GM12878 (cell line): ENCODE data around the gene S100A6. TPM values are rescaled to one million over a fixed set of nuclear protein-coding genes. Genes with fewer than 3 reads are reported as not detected.

ENCODE experiments used
- ATAC-seq: fragments of 200-7000 bp; cut with Tn5 transposase; 3 replicates; pipeline ENCODE4 v1.9.1; 2020; ENCODE audit warnings: mild to moderate bottlenecking, moderate library complexity
- BruUV-seq: library from RNA; stranded (reverse); fragments of 400-500 nt; replicated peaks from 2 replicates; lab custom pipeline; 2021; lab: Mats Ljungman, UMichigan
- CTCF ChIA-PET: fragments of 300-600 bp; sonication (Branson Sonifier 250); formaldehyde crosslinking; extraction: SDS; loops from one replicate; lab custom pipeline; 2021; ENCODE audit warnings: inconsistent platforms; lab: Yijun Ruan, JAX
- POLR2A ChIA-PET: fragments of 350-600 bp; formaldehyde crosslinking; extraction: SDS; loops from one replicate; lab custom pipeline; 2021; ENCODE audit warnings: inconsistent platforms; lab: Charles Lee
- RAD21 ChIA-PET: fragments of 300-600 bp; sonication (Branson Sonifier 250); formaldehyde crosslinking; loops from one replicate; lab custom pipeline; 2023; ENCODE audit warnings: antibody characterized with exemption; ENCODE audit not compliant: unreplicated experiment; lab: Charles Lee
- SMC1A ChIA-PET: fragments of 300-600 bp; sonication (Branson Sonifier 250); formaldehyde crosslinking; loops from one replicate; lab custom pipeline; 2023; ENCODE audit not compliant: unreplicated experiment, uncharacterized antibody; lab: Charles Lee
- DNase-seq: peaks from one replicate; pipeline ENCODE4 v3.0.0-alpha.2; 2011; ENCODE audit warnings: low read depth, low spot score
- FAIRE-seq: peaks from 3 replicates; lab custom pipeline; 2011; peaks lifted over from hg19 to GRCh38; lab: Jason Lieb, UNC
- H2AFZ ChIP-seq: 2 replicates; pipeline ENCODE4 v1.6.0; 2011; ENCODE audit warnings: low read depth, low read length, control low read depth; ENCODE audit not compliant: control insufficient read depth
- H3K27ac ChIP-seq: 2 replicates; pipeline ENCODE4 v1.5.1; 2011; ENCODE audit warnings: control low read depth; ENCODE audit not compliant: control insufficient read depth, insufficient read depth
- H3K27me3 ChIP-seq, 2 experiments: replicated peaks in 1 of 2; 2 replicates each; pipeline versions ENCODE4 v1.6.0 to v1.6.1; 2011; ENCODE audit warnings: low read length in 1 of 2; ENCODE audit not compliant: control insufficient read depth in 2 of 2, insufficient read depth in 2 of 2
- H3K36me3 ChIP-seq, 2 experiments: 2 replicates each; pipeline ENCODE4 v1.5.1; 2011; ENCODE audit warnings: low read length in 1 of 2; ENCODE audit not compliant: control insufficient read depth in 2 of 2, insufficient read depth in 2 of 2
- H3K4me1 ChIP-seq: 2 replicates; pipeline ENCODE4 v1.6.1; 2011; ENCODE audit warnings: mild to moderate bottlenecking, low read length, moderate library complexity, mixed read lengths; ENCODE audit not compliant: control insufficient read depth, insufficient read depth
- H3K4me2 ChIP-seq: 2 replicates; pipeline ENCODE4 v1.6.0; 2011; ENCODE audit warnings: control low read depth; ENCODE audit not compliant: control insufficient read depth, insufficient read depth
- H3K4me3 ChIP-seq: fragments of 200-600 bp; sonication (generic); 2 replicates; pipeline ENCODE4 v1.5.1; 2016
- H3K79me2 ChIP-seq: 2 replicates; pipeline ENCODE4 v1.6.0; 2011; ENCODE audit warnings: low read length; ENCODE audit not compliant: control insufficient read depth, insufficient read depth
- H3K9ac ChIP-seq: 2 replicates; pipeline ENCODE4 v1.8.0; 2011; ENCODE audit warnings: low read length, control low read depth, mixed read lengths; ENCODE audit not compliant: control insufficient read depth, insufficient read depth
- H3K9me3 ChIP-seq: replicated peaks from 3 replicates; pipeline ENCODE4 v1.5.1; 2011; ENCODE audit warnings: mild to moderate bottlenecking, low read length; ENCODE audit not compliant: control insufficient read depth, insufficient read depth
- H4K20me1 ChIP-seq: 2 replicates; pipeline ENCODE4 v1.6.0; 2011; ENCODE audit not compliant: control insufficient read depth, insufficient read depth
- CBFB ChIP-seq: IDR thresholded peaks from 2 replicates; pipeline ENCODE4 v1.6.1; 2016; ENCODE audit warnings: antibody characterized with exemption, low read depth
- CTCF ChIP-seq, 3 experiments: IDR thresholded peaks in 2 of 3; conservative IDR thresholded peaks in 1 of 3; 2 replicates each; pipeline ENCODE4 v1.5.1; 2011; ENCODE audit warnings: low read depth in 3 of 3, low read length in 3 of 3, mild to moderate bottlenecking in 3 of 3, control low read depth in 2 of 3, moderate library complexity in 2 of 3, inconsistent platforms in 1 of 3, mixed read lengths in 1 of 3; ENCODE audit not compliant: control insufficient read depth in 2 of 3, insufficient read depth in 1 of 3; ENCODE audit errors: extremely low read depth in 1 of 3
- CUX1 ChIP-seq: IDR thresholded peaks from 2 replicates; pipeline ENCODE4 v1.6.1; 2012; ENCODE audit warnings: improper control_type of control experiment, low read depth, low read length; ENCODE audit not compliant: insufficient replicate concordance
- ESRRA ChIP-seq: IDR thresholded peaks from 2 replicates; pipeline ENCODE4 v1.6.1; 2012; ENCODE audit warnings: mild to moderate bottlenecking, low read length, improper control_type of control experiment
- HDGF ChIP-seq: fragments of 450-650 bp; IDR thresholded peaks from 2 replicates; pipeline ENCODE4 v1.6.1; 2016; ENCODE audit warnings: antibody characterized with exemption
- KDM1A ChIP-seq: fragments of 200-600 bp; sonication (generic); IDR thresholded peaks from 2 replicates; pipeline ENCODE4 v1.6.1; 2016; ENCODE audit warnings: borderline replicate concordance
- MXI1 ChIP-seq: fragments of 150-350 bp; IDR thresholded peaks from 2 replicates; pipeline ENCODE4 v1.6.1; 2011; ENCODE audit warnings: low read depth, mild to moderate bottlenecking, inconsistent platforms, low read length, improper control_type of control experiment
- MYC ChIP-seq: IDR thresholded peaks from 2 replicates; pipeline ENCODE4 v1.6.1; 2011; ENCODE audit warnings: mild to moderate bottlenecking, low read length, moderate library complexity, inconsistent platforms; ENCODE audit not compliant: insufficient read depth, insufficient replicate concordance, insufficient read length, severe bottlenecking
- RAD21 ChIP-seq: IDR thresholded peaks from 2 replicates; pipeline ENCODE4 v1.6.1; 2011; ENCODE audit warnings: mild to moderate bottlenecking, low read depth, low read length, moderate library complexity; ENCODE audit not compliant: insufficient read depth
- RUNX3 ChIP-seq: IDR thresholded peaks from 2 replicates; pipeline ENCODE4 v1.6.1; 2012; ENCODE audit warnings: low read length, inconsistent platforms
- SRF ChIP-seq, 2 experiments: IDR thresholded peaks; 2 replicates each; pipeline ENCODE4 v1.6.1; 2011; ENCODE audit warnings: low read depth in 2 of 2, low read length in 2 of 2, mild to moderate bottlenecking in 1 of 2, moderate library complexity in 1 of 2
- YY1 ChIP-seq: IDR thresholded peaks from 2 replicates; pipeline ENCODE4 v1.6.1; 2011; ENCODE audit warnings: low read depth, mild to moderate bottlenecking, low read length
- ZBTB33 ChIP-seq: fragments of 450-650 bp; IDR thresholded peaks from 2 replicates; pipeline ENCODE4 v1.6.1; 2017; ENCODE audit warnings: mild to moderate bottlenecking
- ZNF217 ChIP-seq: fragments of 450-650 bp; IDR thresholded peaks from 2 replicates; pipeline ENCODE4 v1.6.1; 2017; ENCODE audit warnings: antibody characterized with exemption, mild to moderate bottlenecking
- WGBS: methylation state at CpG from one replicate; pipeline ENCODE4 v1.1.6; 2016; ENCODE audit warnings: low lambda C conversion rate; ENCODE audit not compliant: insufficient replicate concordance, insufficient coverage; ENCODE audit errors: missing lambda C conversion rate; 5-methylcytosine and 5-hydroxymethylcytosine counted together
- in situ Hi-C: fragments of 300-500 bp; cut with MboI; formaldehyde crosslinking; loops from 9 replicates; pipeline ENCODE4 v1.14.3; 2018; ENCODE audit warnings: mixed read lengths
- intact Hi-C: fragments of 100-400 bp; cut with micrococcal nuclease; formaldehyde crosslinking; loops from one replicate; pipeline ENCODE4 v1.14.2; 2022; ENCODE audit not compliant: unreplicated experiment
- polyA plus RNA-seq, 11 experiments: library from polyadenylated mRNA; depleted of rRNA in 4 of 11; unstranded in 6 of 11; stranded (reverse) in 5 of 11; fragments of >200 nt; fragmentation: Nextera tagmentation in 4 of 11; fragmentation: Illumina TruSeq in 1 of 11; extraction: Ambion mirVana in 4 of 11; extraction: Trizol in 1 of 11; gene quantifications; 1 replicate in 1 of 11; 2 replicates in 10 of 11; pipeline versions ENCODE4 v1.2.1 to v1.2.3, GENCODE V29; 2011 to 2016; ENCODE audit warnings: inconsistent platforms in 2 of 11, missing spikeins in 2 of 11, low read depth in 1 of 11
- total RNA-seq, 4 experiments: library from RNA; depleted of rRNA in 3 of 4; stranded (reverse); fragments of >200 nt in 3 of 4; fragmentation: Illumina TruSeq in 1 of 4; extraction: Trizol in 1 of 4; gene quantifications; 2 replicates each; pipeline versions ENCODE4 v1.2.1 to v1.2.3, GENCODE V29; 2013 to 2021

Gene S100A6
- total and polyA plus RNA-seq, 10 of the 15 experiments (the other 5 are each of a cell fraction or from before 2014, with no cell fraction given) = 7.2 to 121 (median 45.7) TPM

DNA sequence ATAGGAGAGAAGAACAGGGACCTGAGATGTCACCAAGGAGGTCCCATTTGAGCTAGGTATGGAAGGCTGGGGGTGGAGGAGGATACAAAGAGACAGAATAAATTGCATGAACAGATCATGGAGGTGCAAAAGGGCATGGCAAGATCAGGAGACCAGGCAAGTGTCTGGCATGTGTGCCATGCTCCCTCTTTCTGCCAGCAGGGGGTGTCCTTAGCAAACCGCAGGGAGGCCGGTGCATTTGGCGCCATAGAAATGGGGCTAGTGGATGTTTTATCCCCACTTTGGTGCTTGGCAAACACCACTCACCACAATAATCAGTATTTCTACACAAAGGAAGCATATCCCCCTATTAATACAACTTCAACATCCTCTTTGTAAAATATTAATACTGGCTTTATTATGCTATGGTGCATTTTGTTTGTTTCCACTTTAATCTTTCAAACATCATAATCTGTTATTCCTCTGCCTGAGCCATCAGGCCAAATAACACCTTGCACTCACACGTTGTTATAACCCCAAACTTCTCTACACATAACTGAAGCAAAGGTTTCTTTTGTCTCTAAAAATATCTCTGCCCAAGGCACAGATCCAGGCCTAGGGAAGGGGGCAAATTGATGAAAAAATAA lies 25.9 kb downstream of the S100A6 start:
- ChIA-PET POLR2A (no interaction called here), CTCF (interaction anchor here (0.6 to 7.3 kb wide), 31 partner anchors 8 to 1116 kb away, joined by 3 to 191 read pairs (median 7); partner anchors contain the start of genes CHTOP, JTB, S100A1 and S100A13), RAD21 (interaction anchor here (1.2 to 4.5 kb wide), 4 partner anchors 22 to 63 kb away, joined by 5 to 59 read pairs (median 26); partner anchors contain the start of gene S100A2), SMC1A (interaction anchor here (0.9 to 3.7 kb wide), 17 partner anchors 11 to 235 kb away, joined by 3 to 41 read pairs (median 9); partner anchors contain the start of gene S100A6)
- Histone ChIP-seq H4K20me1 (no peaks in the 10 kb centered on the region), H3K4me1 (no peaks in the 10 kb centered on the region), H3K79me2 (no peaks in the 10 kb centered on the region), H3K27me3 (no peaks in the 10 kb centered on the region), H3K4me3 (no peak overlapping the region), H3K9ac (no peak overlapping the region), H3K36me3 (no peaks in the 10 kb centered on the region), H2AFZ (no peak overlapping the region), H3K9me3 (no peaks in the 10 kb centered on the region), H3K27ac (no peak overlapping the region), H3K4me2 (no peak overlapping the region)
- WGBS = 1% methylated on average over 4 of the region's 4 CpGs
- intact Hi-C loops = loop anchor here (2.0 to 5.0 kb wide), 3 partner anchors 107 to 237 kb away; partner anchors contain the start of genes ILF2 and S100A14
- in situ Hi-C loops = loop anchor here (5.0 to 10.0 kb wide), 2 partner anchors 52 to 485 kb away; partner anchors contain the start of gene RPS27
- no TSS peak for BruUV-seq
- ATAC-seq (peak; percentile 89), FAIRE-seq (peak; percentile 80), DNase-seq (no peak)
- TF ChIP-seq HDGF = no peak
- peak; percentile 78 to 86 (median 82) for TF ChIP-seq CTCF (IDR thresholded peaks at IDR 0.05 in 2 of 3, conservative IDR thresholded peaks at IDR 0.05 in 1 of 3; ENCODE audit: control insufficient read depth in 2 of 3, extremely low read depth in 1 of 3, insufficient read depth in 1 of 3, low read depth in 3 of 3, low read length in 3 of 3)
- TF ChIP-seq CBFB = no peak
- no peak for TF ChIP-seq ZBTB33
- TF ChIP-seq MXI1 = no peak
- no peak for TF ChIP-seq CUX1
- TF ChIP-seq YY1 = peak; percentile 82
- TF ChIP-seq KDM1A = no peak
- TF ChIP-seq SRF (IDR thresholded peaks at IDR 0.05; ENCODE audit: low read depth in 2 of 2, low read length in 2 of 2) = no peak
- no peak for TF ChIP-seq ESRRA
- no peak for TF ChIP-seq MYC
- peak; percentile 82 for TF ChIP-seq RUNX3
- TF ChIP-seq ZNF217 = no peak
- peak; percentile 63 for TF ChIP-seq RAD21
